Activated T-cell treated with anti-CD3 and anti-CD28 coated beads, Interleukin-2, amount 50 U/mL, for 48 hours (primary cell): ENCODE results near the gene GDPD4.

Source experiments
- DNase-seq, 2 experiments: peaks; one replicate each; pipeline ENCODE4 v3.0.0-alpha.2; 2020

Gene GDPD4

DNA sequence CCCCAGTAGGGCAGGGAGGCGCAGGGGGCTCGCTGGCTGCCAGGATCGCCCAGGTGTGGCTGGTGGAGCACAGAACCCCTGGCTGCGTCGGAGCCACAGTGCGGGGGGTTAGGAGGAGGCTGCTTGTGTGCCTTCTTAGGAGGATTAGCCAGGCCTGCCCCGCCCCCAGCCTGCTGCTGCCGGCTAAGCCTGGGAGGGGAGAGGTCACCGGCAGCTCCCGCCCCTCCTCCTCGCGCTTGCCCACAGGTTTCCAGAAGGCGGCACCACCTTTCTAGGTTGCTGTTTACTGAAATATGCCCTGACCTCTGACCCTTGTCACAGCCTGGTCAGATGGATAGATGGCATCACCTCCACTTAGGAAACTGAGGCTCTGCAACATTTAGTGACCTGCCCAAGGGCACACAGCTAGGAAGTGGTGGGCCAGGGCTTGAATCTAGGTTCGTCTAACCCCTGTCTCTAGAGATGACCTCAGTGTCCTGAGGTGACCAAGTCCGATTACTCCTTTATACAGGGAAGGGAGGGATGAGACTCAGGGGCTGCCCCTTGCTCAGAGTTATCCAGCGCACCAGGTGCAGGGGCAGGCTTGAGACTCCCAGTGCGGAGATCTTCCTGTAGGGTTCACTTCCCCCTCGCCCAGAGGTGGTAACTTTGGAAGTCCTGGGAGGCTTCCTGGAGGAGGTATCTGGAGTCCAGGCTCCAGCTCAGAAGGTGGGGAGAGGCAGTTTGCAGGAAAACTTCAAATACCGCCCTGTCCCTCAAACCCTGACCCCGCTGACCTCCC is 129.4 kb downstream of the GDPD4 start:
- no peak for DNase-seq

DNA sequence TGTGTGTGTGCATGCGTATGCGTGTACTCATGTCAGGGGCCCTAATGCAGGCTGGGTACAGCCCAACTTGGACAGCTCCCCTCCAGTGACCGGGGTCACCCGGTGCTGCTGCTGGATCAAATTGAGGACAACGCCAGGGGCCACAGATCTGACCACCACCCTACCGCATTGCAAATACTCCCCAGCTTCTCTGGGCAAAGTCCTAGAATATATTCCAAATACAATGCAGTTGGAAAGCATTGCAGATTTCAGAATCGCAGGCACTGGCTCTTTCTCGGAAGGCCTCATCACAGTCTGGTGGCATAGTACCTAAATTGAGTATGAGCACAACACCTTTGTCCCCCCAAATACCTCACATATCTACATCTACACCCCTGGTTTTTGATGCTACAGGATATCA is 130.2 kb downstream of the GDPD4 start:
- DNase-seq: no peak

DNA sequence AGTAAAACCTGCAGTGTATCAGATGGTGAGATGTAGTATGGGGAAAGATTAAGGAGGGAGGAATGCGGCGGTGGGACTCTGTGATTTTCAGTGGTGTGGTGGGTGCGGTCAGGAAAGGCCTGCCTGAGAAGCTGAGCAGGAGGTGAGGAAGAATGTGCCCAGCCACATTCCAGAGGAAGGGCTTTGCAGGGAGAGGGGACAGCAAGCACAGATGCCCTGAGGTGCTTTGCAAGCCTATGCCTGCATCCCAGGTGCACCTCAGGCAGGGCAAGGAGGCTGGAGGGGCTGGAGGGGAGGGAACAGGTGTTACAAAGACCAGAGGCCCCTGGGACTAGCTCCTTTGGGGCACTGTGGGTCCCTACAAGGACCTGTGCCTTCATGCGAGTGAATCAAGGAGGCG is 131.4 kb downstream of the GDPD4 start:
- DNase-seq: no peak

DNA sequence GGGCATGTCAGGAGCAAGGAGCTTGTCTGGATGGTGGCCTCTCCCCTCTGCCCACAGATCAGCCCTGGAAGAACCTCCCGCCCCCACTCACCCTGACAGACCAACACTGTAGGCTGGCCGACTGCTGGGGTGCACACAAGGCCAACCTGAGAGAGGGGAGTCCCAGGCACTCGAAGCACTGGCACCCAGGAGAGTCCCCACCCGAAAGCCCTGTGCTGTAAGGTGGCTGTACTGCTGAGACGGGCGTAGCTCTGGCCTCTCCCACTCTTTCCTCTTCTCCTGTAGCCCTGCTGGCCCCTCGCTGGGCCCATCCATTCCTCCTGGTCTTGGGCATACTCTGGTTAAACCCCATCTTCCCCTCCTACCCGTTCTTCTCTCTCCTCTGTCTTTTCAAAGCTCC is 133.7 kb downstream of the GDPD4 start:
- no peak for DNase-seq

DNA sequence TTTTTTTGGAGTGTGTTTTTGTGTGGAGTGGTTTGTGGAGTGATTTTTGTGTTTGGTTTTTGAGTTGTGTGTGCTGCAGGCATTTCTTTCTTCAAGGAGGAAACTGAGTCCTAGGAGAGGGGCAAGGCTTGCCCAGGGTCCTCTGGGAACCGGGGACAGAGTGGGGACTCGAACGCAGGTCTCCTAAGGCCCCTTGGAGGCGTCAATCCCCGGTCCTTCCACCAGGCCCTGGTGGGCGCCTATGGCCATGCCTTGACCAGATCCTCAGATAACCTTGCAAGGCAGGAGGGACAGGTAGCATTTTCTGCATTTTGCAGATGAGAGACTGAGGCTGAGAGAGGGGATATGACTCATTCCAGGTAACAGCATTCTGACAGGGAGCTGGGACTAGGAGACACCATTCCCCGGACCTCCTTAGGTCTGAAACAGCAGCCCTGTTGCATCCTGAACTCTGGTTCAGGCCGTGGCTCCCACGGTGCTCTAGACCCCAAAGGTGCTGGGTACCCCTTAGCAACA is 134.3 kb downstream of the GDPD4 start:
- DNase-seq: no peak
